Suprapubic skin (tissue), 3 donors: Measurements from ENCODE around the gene NKX2-1.

Experiments used
- CTCF ChIP-seq, 2 donors: fragments of 200-600 bp in 1 of 2; fragments of 450-650 bp in 1 of 2; sonication (generic) in 1 of 2; IDR thresholded peaks; one replicate each; pipeline ENCODE4 v1.5.1; 2016 to 2019; ENCODE audit warnings: antibody characterized with exemption in 2 of 2, mild to moderate bottlenecking in 1 of 2, moderate library complexity in 1 of 2
- POLR2AphosphoS5 ChIP-seq, 3 donors: sonication (generic); formaldehyde crosslinking; IDR thresholded peaks; one replicate each; pipeline ENCODE4 v1.6.1; 2017; ENCODE audit warnings: antibody characterized with exemption in 3 of 3

GRCh38 chr14:36553656-36554260 is 33.7 kb upstream of the NKX2-1 start:
- peak; percentile 17 to 49 for TF ChIP-seq CTCF (IDR thresholded peaks at IDR 0.05)
- no peak for TF ChIP-seq POLR2AphosphoS5 (IDR thresholded peaks at IDR 0.05)
